Measurements from ENCODE around the gene CENPB. TPM values are rescaled to one million over a fixed set of nuclear protein-coding genes. Genes with fewer than 3 reads are reported as not detected.

CENPB gene
- total and polyA plus RNA-seq, 2 of the 4 experiments (the other 2 are of a cell fraction): 45.7 to 59.1 TPM

DNA sequence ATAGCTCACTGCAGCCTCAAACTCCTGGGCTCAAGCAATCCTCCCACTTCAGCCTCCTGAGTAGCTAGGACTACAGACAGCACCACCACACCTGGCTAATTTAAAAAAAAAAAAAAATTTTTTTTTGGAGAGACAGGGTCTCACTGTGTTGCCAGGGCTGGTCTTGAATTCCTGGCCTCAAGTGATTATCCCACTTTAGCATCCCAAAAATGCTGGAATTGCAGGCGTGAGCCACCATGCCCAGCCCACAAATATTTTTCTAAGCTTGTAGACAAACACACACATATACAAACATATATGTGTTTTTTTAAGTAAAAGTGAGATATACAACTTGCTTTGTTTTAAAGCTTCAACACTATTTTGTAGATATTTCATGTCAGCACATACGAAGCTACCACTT is 43.3 kb downstream of the CENPB start:
- H3K4me1 ChIP-seq (ENCODE audit: control insufficient read depth, insufficient read depth, low read length): no peaks in the 10 kb centered on the region
- no peak overlapping the region for H3K27ac ChIP-seq (ENCODE audit: insufficient read depth, low read length)
- ATAC-seq (ENCODE audit: low read depth): no peak
- in situ Hi-C loops (cut with MboI; ENCODE audit: low sequenced_read_pairs) (no loop called here), intact Hi-C loops (cut with micrococcal nuclease) (no loop called here), dilution Hi-C loops (cut with HindIII; ENCODE audit: low sequenced_read_pairs, unreplicated experiment) (no loop called here)
- H2AK9ac ChIP-seq (replicated peaks; ENCODE audit: low read depth, low read length, poor library complexity): no peak overlapping the region
- H2AFZ ChIP-seq (replicated peaks; ENCODE audit: low read length, poor library complexity): no peak overlapping the region
- no peak overlapping the region for H4K8ac ChIP-seq (ENCODE audit: low read depth in 2 of 2, low read length in 2 of 2)
- no peaks in the 10 kb centered on the region for H3K36me3 ChIP-seq (ENCODE audit: control insufficient read depth, insufficient read depth, low read length)
- H2BK20ac ChIP-seq (ENCODE audit: low read depth, low read length): no peak overlapping the region
- no peaks in the 10 kb centered on the region for H4K20me1 ChIP-seq (ENCODE audit: insufficient read depth, low read length)
- no CpG with 5 or more reads among the region's 2 CpGs for WGBS, 2 experiments (ENCODE audit: extremely low coverage in 2 of 2, insufficient read length in 1 of 2)
- no peaks in the 10 kb centered on the region for H3K9me1 ChIP-seq (ENCODE audit: insufficient read depth, low read length)
- H3K18ac ChIP-seq (ENCODE audit: low read depth, low read length): no peak overlapping the region
- H3K9me3 ChIP-seq (ENCODE audit: control insufficient read depth, insufficient read depth, low read length): no peaks in the 10 kb centered on the region
- H2BK120ac ChIP-seq (ENCODE audit: low read depth, low read length): no peak overlapping the region
- no TSS peak for BruUV-seq (replicated peaks)
- POLR2A ChIA-PET (ENCODE audit: unreplicated experiment): no interaction called here
- no peak overlapping the region for H3K56ac ChIP-seq (ENCODE audit: extremely low read depth, insufficient read depth, low read length)
- H3K4me3 ChIP-seq (ENCODE audit: insufficient read depth, low read depth, low read length): no peak overlapping the region
- no peak for TF ChIP-seq BHLHE40 (IDR thresholded peaks at IDR 0.05; ENCODE audit: low read depth, low read length)
- no peak for TF ChIP-seq RFX5 (IDR thresholded peaks at IDR 0.05; ENCODE audit: low read depth, low read length)
- H3K14ac ChIP-seq (replicated peaks; ENCODE audit: low read depth, low read length): no peak overlapping the region
- no peak overlapping the region for H2AK5ac ChIP-seq (ENCODE audit: low read depth, low read length)
- H4K91ac ChIP-seq (ENCODE audit: insufficient read depth, low read depth, low read length): no peak overlapping the region
- no peak overlapping the region for H3K9ac ChIP-seq (ENCODE audit: low read depth, low read length)
- no peak overlapping the region for H3K23ac ChIP-seq (ENCODE audit: low read depth, low read length)
- CTCF ChIA-PET: no interaction called here
- H2BK5ac ChIP-seq (ENCODE audit: low read depth, low read length, poor library complexity, severe bottlenecking): no peak overlapping the region
- H4K5ac ChIP-seq (ENCODE audit: low read depth, low read length): no peak overlapping the region
- H2BK15ac ChIP-seq (ENCODE audit: low read depth, low read length): no peak overlapping the region
- no peaks in the 10 kb centered on the region for H3K79me1 ChIP-seq (ENCODE audit: low read depth in 1 of 2, low read length in 2 of 2)
- no peak overlapping the region for H3K4me2 ChIP-seq (ENCODE audit: low read depth, low read length)
- no peak overlapping the region for H3K4ac ChIP-seq (ENCODE audit: low read depth, low read length)
- peaks cover 15% of the 10 kb centered on the region for H3K27me3 ChIP-seq (ENCODE audit: control insufficient read depth, insufficient read depth, low read length)
- DNase-seq: no peak

Measured in IMR-90 (cell line).